Liver (tissue), 9 donors: ENCODE results near the gene MAGEA4. TPM values are rescaled to one million over a fixed set of nuclear protein-coding genes. Genes with fewer than 3 reads are reported as not detected.

Source experiments
- DNase-seq: peaks from one replicate; pipeline ENCODE4 v3.0.0-alpha.2; 2017; ENCODE audit warnings: low spot score
- H3K27ac ChIP-seq, 2 donors: one replicate each; pipeline ENCODE4 v1.7.0; 2013; ENCODE audit warnings: inconsistent platforms in 2 of 2, low read length in 2 of 2, control low read depth in 1 of 2, low read depth in 1 of 2, mild to moderate bottlenecking in 1 of 2
- H3K27me3 ChIP-seq, 4 donors: one replicate each; pipeline versions ENCODE4 v1.6.1 to v1.7.0; 2013; ENCODE audit warnings: low read length in 3 of 4, inconsistent platforms in 1 of 4, mild to moderate bottlenecking in 1 of 4, moderate library complexity in 1 of 4; ENCODE audit not compliant: control insufficient read depth in 4 of 4, insufficient read depth in 4 of 4
- H3K36me3 ChIP-seq, 4 donors: one replicate each; pipeline versions ENCODE4 v1.6.1 to v1.7.0; 2013; ENCODE audit warnings: low read length in 3 of 4, mild to moderate bottlenecking in 3 of 4, low read depth in 1 of 4, moderate library complexity in 1 of 4; ENCODE audit not compliant: control insufficient read depth in 4 of 4, insufficient read depth in 3 of 4
- H3K4me1 ChIP-seq, 4 donors: one replicate each; pipeline versions ENCODE4 v1.6.1 to v1.7.0; 2013; ENCODE audit warnings: low read length in 3 of 4, mild to moderate bottlenecking in 3 of 4, moderate library complexity in 1 of 4; ENCODE audit not compliant: control insufficient read depth in 4 of 4, insufficient read depth in 4 of 4
- H3K4me3 ChIP-seq, 3 donors: one replicate each; pipeline versions ENCODE4 v1.6.1 to v1.7.0; 2013; ENCODE audit warnings: low read length in 3 of 3, control low read depth in 1 of 3, low read depth in 1 of 3, mild to moderate bottlenecking in 1 of 3
- H3K9ac ChIP-seq, 2 donors: one replicate each; pipeline ENCODE4 v1.7.0; 2013; ENCODE audit warnings: low read length in 2 of 2, mild to moderate bottlenecking in 2 of 2, moderate library complexity in 2 of 2, control low read depth in 1 of 2, low read depth in 1 of 2
- H3K9me3 ChIP-seq, 4 donors: one replicate each; pipeline versions ENCODE4 v1.6.1 to v1.7.0; 2013; ENCODE audit warnings: low read length in 3 of 4; ENCODE audit not compliant: control insufficient read depth in 4 of 4
- CTCF ChIP-seq: fragments of 150-350 bp; IDR thresholded peaks from 2 replicates; pipeline ENCODE4 v1.5.1; 2017; ENCODE audit warnings: improper control_type of control experiment, low read depth, low read length; ENCODE audit not compliant: missing input control
- EGR1 ChIP-seq, 2 donors: IDR thresholded peaks; 2 replicates each; pipeline ENCODE4 v1.6.1; 2016 to 2018; ENCODE audit warnings: antibody characterized with exemption in 2 of 2, low read depth in 2 of 2
- FOXA1 ChIP-seq: IDR thresholded peaks from 2 replicates; pipeline ENCODE4 v1.6.1; 2016; ENCODE audit warnings: antibody characterized with exemption
- FOXA2 ChIP-seq: IDR thresholded peaks from 2 replicates; pipeline ENCODE4 v1.6.1; 2016; ENCODE audit warnings: antibody characterized with exemption
- GABPA ChIP-seq, 2 donors: IDR thresholded peaks in 1 of 2; conservative IDR thresholded peaks in 1 of 2; 2 replicates each; pipeline ENCODE4 v1.6.1; 2016; ENCODE audit warnings: antibody characterized with exemption in 2 of 2, mild to moderate bottlenecking in 1 of 2, moderate library complexity in 1 of 2
- HNF4A ChIP-seq, 2 donors: conservative IDR thresholded peaks; 2 replicates each; pipeline ENCODE4 v1.6.1; 2016; ENCODE audit warnings: antibody characterized with exemption in 2 of 2, mild to moderate bottlenecking in 2 of 2
- JUND ChIP-seq, 2 donors: IDR thresholded peaks; 2 replicates each; pipeline ENCODE4 v1.6.1; 2016; ENCODE audit warnings: antibody characterized with exemption in 2 of 2
- NR2F2 ChIP-seq: IDR thresholded peaks from 2 replicates; pipeline ENCODE4 v1.6.1; 2016; ENCODE audit warnings: antibody characterized with exemption
- RAD21 ChIP-seq, 2 donors: IDR thresholded peaks; 2 replicates each; pipeline ENCODE4 v1.6.1; 2016; ENCODE audit warnings: antibody characterized with exemption in 2 of 2, mild to moderate bottlenecking in 2 of 2
- RXRA ChIP-seq, 2 donors: IDR thresholded peaks; 2 replicates each; pipeline ENCODE4 v1.6.1; 2017 to 2018; ENCODE audit warnings: antibody characterized with exemption in 2 of 2, mild to moderate bottlenecking in 1 of 2
- SP1 ChIP-seq: IDR thresholded peaks from 2 replicates; pipeline ENCODE4 v1.6.1; 2018; ENCODE audit warnings: antibody characterized with exemption, mild to moderate bottlenecking
- TAF1 ChIP-seq: conservative IDR thresholded peaks from 2 replicates; pipeline ENCODE4 v1.6.1; 2016; ENCODE audit warnings: antibody characterized with exemption, mild to moderate bottlenecking
- WGBS: extraction: QIAGEN DNeasy Blood & Tissue Kit; methylation state at CpG from one replicate; pipeline ENCODE4 v1.1.7; 2013; 5-methylcytosine and 5-hydroxymethylcytosine counted together
- polyA plus RNA-seq, 2 donors: library from polyadenylated mRNA; stranded (reverse) in 1 of 2; unstranded in 1 of 2; fragments of 200-250 nt in 1 of 2; fragments of >200 nt in 1 of 2; fragmentation: Nextera tagmentation in 1 of 2; extraction: Ambion mirVana in 1 of 2; gene quantifications; one replicate each; pipeline versions ENCODE4 v1.2.1 to v1.2.3, GENCODE V29; 2013 to 2015
- total RNA-seq, 2 donors: library from RNA; depleted of rRNA; stranded (reverse); fragments of >200 nt; gene quantifications; one replicate each; pipeline ENCODE4 v1.2.3, GENCODE V29; 2014
- donor health status: healthy.
- donor health status: healthy.
- donor health status: healthy.
- donor health status: healthy.
- donor health status: healthy.

MAGEA4 gene
- total and polyA plus RNA-seq, 4 donors: not detected

- Histone ChIP-seq H3K9ac (no peak overlapping the region), H3K9me3 (peaks cover 0 to 3% (median 0%) of the 10 kb centered on the region in 4 donors), H3K36me3 (no peaks in the 10 kb centered on the region), H3K27me3 (peaks cover 0 to 2% (median 0%) of the 10 kb centered on the region in 4 donors), H3K4me3 (no peak overlapping the region), H3K4me1 (no peaks in the 10 kb centered on the region), H3K27ac (no peak overlapping the region)
- TF ChIP-seq RAD21 (IDR thresholded peaks at IDR 0.05): no peak
- no peak for TF ChIP-seq NR2F2
- no peak for TF ChIP-seq GABPA (IDR thresholded peaks at IDR 0.05 in 1 of 2, conservative IDR thresholded peaks at IDR 0.05 in 1 of 2)
- DNase-seq: no peak
- WGBS: 60% methylated on average over 5 of the region's 5 CpGs
Observed at GRCh38 chrX:151896734-151897474, 15.8 kb upstream of the MAGEA4 start.

- no peak for TF ChIP-seq RXRA (IDR thresholded peaks at IDR 0.05)
- no peak for TF ChIP-seq CTCF
- H3K4me3 ChIP-seq: no peak overlapping the region
- H3K27ac ChIP-seq: no peak overlapping the region
- WGBS: 67% methylated on average over 2 of the region's 2 CpGs
- H3K9me3 ChIP-seq: no peaks in the 10 kb centered on the region
- no peak for DNase-seq
- no peaks in the 10 kb centered on the region for H3K4me1 ChIP-seq
- peaks cover 0 to 2% (median 0%) of the 10 kb centered on the region in 4 donors for H3K27me3 ChIP-seq
- no peaks in the 10 kb centered on the region for H3K36me3 ChIP-seq
- no peak overlapping the region for H3K9ac ChIP-seq
Observed at GRCh38 chrX:151899622-151900021, 13.1 kb upstream of the MAGEA4 start.

GRCh38 chrX:151901826-151902225 lies 10.9 kb upstream of the MAGEA4 start:
- 73% methylated on average over 1 of the region's 1 CpG for WGBS
- H3K27me3 ChIP-seq: peaks cover 0 to 4% (median 0%) of the 10 kb centered on the region in 4 donors
- H3K27ac ChIP-seq: no peak overlapping the region
- no peaks in the 10 kb centered on the region for H3K9me3 ChIP-seq
- no peaks in the 10 kb centered on the region for H3K36me3 ChIP-seq
- DNase-seq: no peak
- H3K9ac ChIP-seq: no peak overlapping the region
- H3K4me1 ChIP-seq: no peaks in the 10 kb centered on the region
- no peak for TF ChIP-seq CTCF
- TF ChIP-seq FOXA1: no peak
- no peak for TF ChIP-seq HNF4A (conservative IDR thresholded peaks at IDR 0.05)
- no peak for TF ChIP-seq JUND (IDR thresholded peaks at IDR 0.05)
- no peak for TF ChIP-seq SP1
- TF ChIP-seq TAF1: no peak
- no peak for TF ChIP-seq FOXA2
- no peak for TF ChIP-seq EGR1 (IDR thresholded peaks at IDR 0.05; ENCODE audit: low read depth in 2 of 2)
- no peak overlapping the region for H3K4me3 ChIP-seq
